Measurements from ENCODE around the gene IL23R.

DNA sequence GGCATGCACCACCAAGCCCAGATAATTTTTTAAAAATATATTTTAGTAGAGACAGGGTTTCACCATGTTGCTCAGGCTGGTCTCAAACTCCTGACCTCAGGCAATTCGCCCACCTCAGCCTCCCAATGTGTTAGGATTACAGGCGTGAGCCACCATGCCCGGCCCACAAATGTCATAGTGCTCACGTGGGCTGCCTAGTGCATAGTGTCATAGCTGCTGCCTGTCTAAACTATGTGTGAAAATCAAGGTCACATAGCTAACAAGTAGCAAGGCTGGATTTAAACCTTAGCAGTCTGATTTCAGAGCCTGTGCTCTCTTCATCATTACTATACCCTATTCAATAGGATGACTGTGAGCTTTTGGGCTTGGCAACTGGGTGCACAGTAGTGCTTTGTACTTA is 41.8 kb upstream of the IL23R start:
- no peak for TF ChIP-seq POLR2A (IDR thresholded peaks at IDR 0.05)
- TF ChIP-seq, protein P1, sequence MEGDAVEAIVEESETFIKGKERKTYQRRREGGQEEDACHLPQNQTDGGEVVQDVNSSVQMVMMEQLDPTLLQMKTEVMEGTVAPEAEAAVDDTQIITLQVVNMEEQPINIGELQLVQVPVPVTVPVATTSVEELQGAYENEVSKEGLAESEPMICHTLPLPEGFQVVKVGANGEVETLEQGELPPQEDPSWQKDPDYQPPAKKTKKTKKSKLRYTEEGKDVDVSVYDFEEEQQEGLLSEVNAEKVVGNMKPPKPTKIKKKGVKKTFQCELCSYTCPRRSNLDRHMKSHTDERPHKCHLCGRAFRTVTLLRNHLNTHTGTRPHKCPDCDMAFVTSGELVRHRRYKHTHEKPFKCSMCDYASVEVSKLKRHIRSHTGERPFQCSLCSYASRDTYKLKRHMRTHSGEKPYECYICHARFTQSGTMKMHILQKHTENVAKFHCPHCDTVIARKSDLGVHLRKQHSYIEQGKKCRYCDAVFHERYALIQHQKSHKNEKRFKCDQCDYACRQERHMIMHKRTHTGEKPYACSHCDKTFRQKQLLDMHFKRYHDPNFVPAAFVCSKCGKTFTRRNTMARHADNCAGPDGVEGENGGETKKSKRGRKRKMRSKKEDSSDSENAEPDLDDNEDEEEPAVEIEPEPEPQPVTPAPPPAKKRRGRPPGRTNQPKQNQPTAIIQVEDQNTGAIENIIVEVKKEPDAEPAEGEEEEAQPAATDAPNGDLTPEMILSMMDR (IDR thresholded peaks at IDR 0.05) = no peak
